Stimulated activated CD4-positive, alpha-beta T cell treated with anti-CD3 and anti-CD28 coated beads, Interleukin-12 subunit alpha, Interleukin-12 subunit beta, amount 100 ng/mL, for 24 hours (primary cell): ENCODE data around the gene EMC6.

ENCODE experiments used
- DNase-seq, 2 experiments: peaks; one replicate each; pipeline ENCODE4 v3.0.0-alpha.2; 2020; ENCODE audit warnings: low read depth in 2 of 2

The EMC6 gene

DNA sequence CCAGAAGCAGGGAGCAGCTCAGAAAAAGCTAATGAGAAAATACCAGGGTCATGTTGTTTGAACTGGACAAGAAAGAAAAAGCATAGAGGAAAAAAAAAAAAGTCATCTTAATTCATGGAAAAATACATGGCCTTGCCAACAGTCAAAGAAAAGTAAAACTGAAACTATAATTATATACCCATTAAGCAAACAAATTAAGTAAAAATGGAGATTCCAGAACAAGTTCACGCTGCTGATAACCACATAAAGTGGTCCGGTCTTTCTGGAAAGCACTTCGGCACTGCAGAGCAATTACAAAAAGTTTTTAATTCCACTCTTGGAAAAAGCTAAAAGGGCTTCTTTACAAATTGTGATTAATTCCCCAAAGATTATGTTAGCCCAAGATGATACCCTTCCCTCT lies 39.8 kb downstream of the EMC6 start:
- no peak for DNase-seq

GRCh38 chr17:3710951-3711383 lies 42.4 kb downstream of the EMC6 start:
- peak; percentile 51 to 56 for DNase-seq

GRCh38 chr17:3712811-3713463 lies 44.3 kb downstream of the EMC6 start:
- peak in 1 of 2 experiments; percentile 41 for DNase-seq

DNA sequence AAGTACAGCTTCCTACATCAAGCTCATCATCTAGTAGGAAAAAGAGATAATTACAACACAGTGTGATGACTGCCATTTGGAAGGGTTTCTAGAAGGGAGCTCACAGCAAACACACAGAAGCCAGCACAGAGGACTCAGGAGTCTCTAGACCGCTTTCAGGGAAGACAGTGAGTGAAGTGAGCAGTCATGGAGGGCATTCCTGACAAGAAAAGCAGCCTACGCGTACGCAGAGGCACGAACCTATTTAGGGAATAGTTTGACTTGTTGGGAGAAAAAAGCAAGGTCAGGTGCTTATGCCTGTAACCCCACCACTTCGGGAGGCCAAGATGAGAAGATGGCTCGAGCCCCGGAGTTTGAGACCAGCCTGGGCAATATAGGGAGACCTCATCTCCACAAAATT lies 46.7 kb downstream of the EMC6 start:
- no peak for DNase-seq

DNA sequence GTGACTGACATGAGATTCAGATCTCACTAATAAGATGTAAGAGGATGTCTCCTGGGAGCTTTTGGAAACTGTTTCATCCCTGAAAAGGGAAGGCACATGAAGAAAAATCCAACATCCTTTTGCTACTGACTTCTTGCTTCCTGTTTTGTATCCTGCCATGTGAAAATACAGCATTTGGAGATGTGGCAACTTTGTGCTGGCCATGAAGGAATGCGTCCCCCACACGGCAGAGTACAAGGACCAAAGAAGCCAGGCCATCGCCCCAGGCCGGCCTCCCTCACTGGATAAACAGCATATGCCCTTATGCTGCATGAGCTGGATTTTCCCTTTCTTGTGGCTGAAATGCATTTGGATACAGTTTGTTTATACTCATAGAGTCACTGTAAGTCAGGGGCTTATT lies 49.6 kb downstream of the EMC6 start:
- DNase-seq = no peak

GRCh38 chr17:3719265-3719664 lies 50.7 kb downstream of the EMC6 start:
- no peak for DNase-seq
